Prostate gland (tissue), 2 donors: ENCODE data around the gene KLHL36. TPM values are rescaled to one million over a fixed set of nuclear protein-coding genes. Genes with fewer than 3 reads are reported as not detected.
"Not testable (repeated sequence)": the region's sequence is repeated elsewhere in the genome, so short reads cannot be mapped to it uniquely, and the experiment has no call there.

Experiments used
- DNase-seq: peaks from one replicate; pipeline ENCODE4 v3.0.0-alpha.2; 2019; ENCODE audit warnings: low spot score
- H3K27ac ChIP-seq, 2 donors: fragments of 200-600 bp; sonication (generic); 2 replicates each; pipeline ENCODE4 v1.5.1; 2017 to 2019
- H3K27me3 ChIP-seq: fragments of 200-600 bp; sonication (generic); replicated peaks from 2 replicates; pipeline ENCODE4 v1.5.1; 2019; ENCODE audit not compliant: insufficient read depth
- H3K36me3 ChIP-seq, 2 donors: fragments of 200-600 bp; sonication (generic); 1 replicate in 1 of 2; 2 replicates in 1 of 2; pipeline versions ENCODE4 v1.5.1 to v1.8.1; 2017 to 2019
- H3K4me1 ChIP-seq: fragments of 200-600 bp; sonication (generic); replicated peaks from 2 replicates; pipeline ENCODE4 v1.5.1; 2019
- H3K4me3 ChIP-seq, 2 donors: fragments of 200-600 bp; sonication (generic); 2 replicates each; pipeline ENCODE4 v1.5.1; 2017 to 2019
- H3K9me3 ChIP-seq: fragments of 200-600 bp; sonication (generic); 2 replicates; pipeline ENCODE4 v1.5.1; 2017
- POLR2A ChIP-seq: fragments of 450-650 bp; IDR thresholded peaks from one replicate; pipeline ENCODE4 v1.6.1; 2016; ENCODE audit warnings: antibody characterized with exemption, mild to moderate bottlenecking
- POLR2AphosphoS5 ChIP-seq: sonication (generic); formaldehyde crosslinking; IDR thresholded peaks from one replicate; pipeline ENCODE4 v1.6.1; 2017; ENCODE audit warnings: antibody characterized with exemption
- WGBS: methylation state at CpG from one replicate; pipeline ENCODE4 v1.1.5; 2018; 5-methylcytosine and 5-hydroxymethylcytosine counted together
- intact Hi-C: fragments of 100-400 bp; cut with DNase I; formaldehyde crosslinking; loops from one replicate; pipeline ENCODE4 v1.14.2; 2022
- total RNA-seq, 2 donors: library from RNA; depleted of rRNA; stranded (reverse); fragments of >200 nt; gene quantifications; one replicate each; pipeline ENCODE4 v1.1.0, GENCODE V29; 2016
- TF ChIP-seq, protein P1 (sequence below), 4 experiments: fragments of 200-600 bp in 2 of 4; fragments of 450-650 bp in 2 of 4; sonication (generic) in 2 of 4; IDR thresholded peaks; 1 replicate in 3 of 4; 2 replicates in 1 of 4; pipeline ENCODE4 v1.5.1; 2016 to 2019; ENCODE audit warnings: antibody characterized with exemption in 4 of 4, mild to moderate bottlenecking in 2 of 4, moderate library complexity in 2 of 4

The KLHL36 gene
- total RNA-seq, 2 donors from 2014 or later: 57.1 to 106 TPM

DNA sequence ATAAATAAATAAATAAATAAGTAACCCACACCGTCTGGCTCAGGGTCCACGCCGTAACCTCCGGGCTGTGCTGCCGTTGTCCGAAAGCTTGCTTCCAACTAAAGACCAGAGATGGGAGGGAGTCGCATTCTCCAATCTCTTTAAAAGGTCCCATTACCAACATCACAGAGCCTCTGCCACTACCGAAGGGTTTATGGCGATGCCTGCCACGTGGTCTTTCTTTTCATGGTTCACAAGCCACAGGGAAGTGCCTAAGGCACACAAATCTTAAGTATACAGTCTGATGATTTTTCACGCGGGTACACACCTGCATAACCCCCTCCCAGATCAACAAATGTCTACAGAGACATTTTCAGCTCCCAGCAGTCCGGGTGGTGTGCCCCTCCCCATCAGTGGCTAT lies 31.8 kb upstream of the KLHL36 start:
- H3K4me1 ChIP-seq: peaks cover 9% of the 10 kb centered on the region
- TF ChIP-seq, protein P1, sequence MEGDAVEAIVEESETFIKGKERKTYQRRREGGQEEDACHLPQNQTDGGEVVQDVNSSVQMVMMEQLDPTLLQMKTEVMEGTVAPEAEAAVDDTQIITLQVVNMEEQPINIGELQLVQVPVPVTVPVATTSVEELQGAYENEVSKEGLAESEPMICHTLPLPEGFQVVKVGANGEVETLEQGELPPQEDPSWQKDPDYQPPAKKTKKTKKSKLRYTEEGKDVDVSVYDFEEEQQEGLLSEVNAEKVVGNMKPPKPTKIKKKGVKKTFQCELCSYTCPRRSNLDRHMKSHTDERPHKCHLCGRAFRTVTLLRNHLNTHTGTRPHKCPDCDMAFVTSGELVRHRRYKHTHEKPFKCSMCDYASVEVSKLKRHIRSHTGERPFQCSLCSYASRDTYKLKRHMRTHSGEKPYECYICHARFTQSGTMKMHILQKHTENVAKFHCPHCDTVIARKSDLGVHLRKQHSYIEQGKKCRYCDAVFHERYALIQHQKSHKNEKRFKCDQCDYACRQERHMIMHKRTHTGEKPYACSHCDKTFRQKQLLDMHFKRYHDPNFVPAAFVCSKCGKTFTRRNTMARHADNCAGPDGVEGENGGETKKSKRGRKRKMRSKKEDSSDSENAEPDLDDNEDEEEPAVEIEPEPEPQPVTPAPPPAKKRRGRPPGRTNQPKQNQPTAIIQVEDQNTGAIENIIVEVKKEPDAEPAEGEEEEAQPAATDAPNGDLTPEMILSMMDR (IDR thresholded peaks at IDR 0.05): no peak
- TF ChIP-seq POLR2A (no peak), POLR2AphosphoS5 (no peak)
- WGBS: 35% methylated on average over 13 of the region's 13 CpGs

DNA sequence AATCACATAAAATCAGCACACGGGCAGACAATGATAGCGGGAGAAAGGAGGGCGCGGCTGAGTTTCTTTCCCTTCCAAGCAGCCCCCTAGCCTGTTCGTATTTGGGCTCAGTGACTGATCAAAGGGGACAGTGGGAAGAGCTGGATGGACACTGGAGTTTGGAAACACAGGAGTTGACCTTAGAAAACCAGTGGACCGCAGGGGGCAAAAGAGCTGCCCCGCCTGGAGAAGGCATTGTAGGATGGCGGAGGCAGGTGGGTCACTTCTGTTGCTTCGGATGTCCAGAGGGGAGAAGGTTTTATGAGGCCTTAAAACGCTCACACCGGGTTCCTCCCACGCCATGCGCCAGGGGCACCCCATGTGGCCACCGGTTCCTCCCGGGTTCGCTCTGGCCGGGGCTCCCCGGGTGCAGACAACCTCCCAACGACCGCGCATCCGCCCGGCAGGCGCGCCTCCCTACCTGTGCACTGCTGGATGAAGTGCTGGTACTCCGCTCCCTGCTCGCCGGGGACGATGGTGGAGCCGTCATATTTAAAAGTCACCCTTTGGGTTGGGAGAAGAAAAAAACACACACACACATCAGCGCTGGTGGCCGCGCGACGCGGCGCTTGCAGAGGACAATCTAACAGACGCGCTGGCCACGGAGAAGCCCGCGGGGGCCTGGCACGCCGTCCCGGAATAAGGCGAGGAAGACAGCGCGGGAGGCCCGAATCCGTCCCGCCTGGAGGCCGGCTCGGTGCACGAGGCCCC lies 31.1 kb upstream of the KLHL36 start:
- peaks cover 9% of the 10 kb centered on the region for H3K4me1 ChIP-seq
- no peak for TF ChIP-seq POLR2A
- TF ChIP-seq, protein P1 (IDR thresholded peaks at IDR 0.05): peak in 1 of 4 experiments; percentile 1
- DNase-seq: no peak
- intact Hi-C loops: loop anchor here (5.0 kb wide), 1 partner anchor 85 kb away; no protein-coding TSS in a partner anchor
- no peaks in the 10 kb centered on the region for H3K27me3 ChIP-seq
- 3% methylated on average over 46 of the region's 54 CpGs for WGBS
- peak overlapping the region; percentile 52 to 61 for H3K27ac ChIP-seq
- no peaks in the 10 kb centered on the region for H3K36me3 ChIP-seq
- H3K4me3 ChIP-seq: peak overlapping the region; percentile 66 to 67
- H3K9me3 ChIP-seq: no peaks in the 10 kb centered on the region

More for the DNA sequence above, 31.8 kb upstream of the KLHL36 start:
- Histone ChIP-seq H3K4me3 (peak overlapping the region; percentile 66 to 67), H3K27ac (no peak overlapping the region), H3K27me3 (no peaks in the 10 kb centered on the region), H3K36me3 (no peaks in the 10 kb centered on the region), H3K9me3 (no peaks in the 10 kb centered on the region)
- intact Hi-C loops: loop anchor here (5.0 kb wide), 1 partner anchor 84 kb away; no protein-coding TSS in a partner anchor
- DNase-seq: no peak

DNA sequence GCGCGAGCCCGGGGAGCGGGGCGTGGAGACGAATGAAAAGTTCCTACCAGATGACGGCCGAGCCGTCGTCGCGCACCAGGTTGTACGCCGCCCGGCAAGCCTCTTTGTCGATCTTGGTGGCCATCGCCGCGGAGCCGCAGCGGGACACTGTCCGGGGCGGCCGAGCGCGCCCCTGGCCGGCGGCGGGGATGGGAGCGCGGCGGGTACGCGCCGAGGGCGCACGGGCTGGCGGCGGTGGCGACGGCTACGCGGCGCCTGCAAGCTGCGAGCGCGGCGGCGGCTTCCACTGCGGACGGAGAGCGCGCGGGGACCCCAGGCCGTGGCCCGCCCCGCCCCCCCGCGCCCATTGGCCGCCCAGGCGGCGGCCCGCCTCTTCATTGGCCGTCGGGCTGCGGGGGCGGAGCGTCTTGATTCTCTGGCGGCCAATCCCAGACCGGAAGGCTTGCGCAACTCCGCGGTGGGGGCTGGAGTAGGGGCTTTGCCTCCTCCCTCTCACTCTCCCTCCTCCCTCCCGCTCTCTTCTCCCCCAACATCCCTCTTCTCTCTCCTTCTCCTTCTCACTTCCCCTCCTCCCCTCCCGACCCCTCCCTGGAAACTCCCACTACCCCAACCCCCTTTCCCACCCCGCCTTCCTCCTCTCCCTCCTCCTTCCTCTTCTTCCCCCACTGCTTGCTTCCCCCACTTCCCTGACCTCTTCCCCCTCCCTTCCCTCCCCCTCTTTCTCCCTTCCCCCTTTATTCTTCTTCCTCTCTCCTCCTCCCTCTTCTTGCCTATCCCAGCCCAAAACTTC lies 30.3 kb upstream of the KLHL36 start, which contains the start of gene COTL1:
TSS of gene COTL1 (minus strand) at position 288 of the 790 bp plus-strand sequence. CDS start at position 124, 164 bp downstream.
- Histone ChIP-seq H3K9me3 (no peaks in the 10 kb centered on the region), H3K27me3 (no peaks in the 10 kb centered on the region), H3K4me3 (peak within 1 kb of the TSS; percentile 66 to 67), H3K27ac (peak within 1 kb of the TSS; percentile 52 to 61), H3K36me3 (no peaks in the 10 kb centered on the region), H3K4me1 (peaks cover 9% of the 10 kb centered on the region)
- DNase-seq: peak; percentile 95
- under 1% methylated on average over 54 of the region's 76 CpGs for WGBS
- TF ChIP-seq POLR2A (peak; percentile 61), POLR2AphosphoS5 (peak; percentile 69)
- TF ChIP-seq, protein P1 (IDR thresholded peaks at IDR 0.05): peak in 1 of 4 experiments; percentile 5
- intact Hi-C loops: loop anchor here (5.0 kb wide), 1 partner anchor 86 kb away; no protein-coding TSS in a partner anchor

DNA sequence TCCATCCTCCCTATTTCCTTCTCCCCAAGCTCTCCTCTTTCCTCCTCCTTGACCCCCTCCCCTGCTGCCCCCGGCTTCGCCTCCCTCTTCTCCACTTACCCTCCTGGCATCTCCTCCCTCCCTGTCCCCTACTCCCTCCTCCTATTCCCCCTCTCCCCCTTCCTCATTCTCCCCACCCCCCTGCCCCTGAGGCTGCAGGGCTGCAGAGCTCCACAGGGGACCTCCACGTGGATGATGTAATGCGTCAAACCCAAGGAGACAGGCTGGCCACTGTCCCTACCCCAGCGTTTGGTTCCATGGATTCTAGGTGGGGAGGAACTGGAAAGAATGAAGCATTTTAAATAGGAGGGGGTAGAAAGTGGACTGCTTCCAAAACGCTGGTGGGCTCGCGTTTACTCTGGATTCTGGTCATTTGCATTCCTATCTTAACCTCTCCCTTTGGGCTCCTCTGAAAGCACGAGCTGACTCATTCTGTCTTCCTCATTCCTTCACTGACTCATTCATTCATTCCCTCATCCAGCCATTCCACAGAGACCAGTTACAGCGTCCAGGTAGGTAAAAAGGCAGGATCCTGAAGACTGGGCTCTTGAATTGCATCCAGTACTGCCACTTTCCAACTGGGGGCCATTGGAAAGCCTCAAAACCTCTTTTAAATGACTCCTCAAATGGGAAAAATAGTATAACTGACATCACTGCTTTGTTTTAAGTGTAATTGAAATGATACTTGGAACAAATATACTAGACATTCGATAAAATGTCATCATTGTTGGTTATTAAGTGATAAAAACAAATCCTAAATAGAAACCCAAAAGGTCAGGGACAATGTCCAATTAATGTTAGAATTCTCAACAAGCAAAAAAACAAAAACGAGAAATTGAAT lies 29.5 kb upstream of the KLHL36 start:
- Histone ChIP-seq H3K36me3 (no peaks in the 10 kb centered on the region), H3K9me3 (no peaks in the 10 kb centered on the region), H3K4me1 (peaks cover 9% of the 10 kb centered on the region), H3K27me3 (no peaks in the 10 kb centered on the region), H3K4me3 (no peak overlapping the region), H3K27ac (no peak overlapping the region)
- no peak for DNase-seq
- intact Hi-C loops: loop anchor here (5.0 kb wide), 1 partner anchor 87 kb away; no protein-coding TSS in a partner anchor
- TF ChIP-seq, protein P1 (IDR thresholded peaks at IDR 0.05): no peak
- TF ChIP-seq POLR2A (no peak), POLR2AphosphoS5 (no peak)
- WGBS: 23% methylated on average over 12 of the region's 12 CpGs

DNA sequence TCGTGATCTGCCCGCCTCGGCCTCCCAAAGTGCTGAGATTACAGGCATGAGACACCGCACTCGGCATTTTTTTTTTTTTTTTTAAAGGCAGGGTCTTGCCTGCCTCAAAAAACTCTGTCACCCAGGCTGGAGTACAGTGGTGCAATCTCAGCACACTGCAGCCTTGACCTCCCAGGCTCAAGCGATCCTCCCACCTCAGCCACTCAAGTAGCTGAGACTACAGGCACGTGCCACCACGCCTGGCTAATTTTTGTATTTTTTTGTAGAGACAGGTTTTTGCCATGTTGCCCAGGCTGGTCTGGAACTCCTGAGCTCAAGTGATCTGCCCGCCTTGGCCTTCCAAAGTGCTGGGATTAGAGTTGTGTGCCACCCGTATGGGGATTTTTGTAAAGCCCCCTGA lies 27.4 kb upstream of the KLHL36 start:
- 86% methylated on average over 10 of the region's 10 CpGs for WGBS
- DNase-seq, H3K27ac ChIP-seq, H3K9me3 ChIP-seq, H3K4me1 ChIP-seq, H3K4me3 ChIP-seq, H3K27me3 ChIP-seq, H3K36me3 ChIP-seq: not testable (repeated sequence)
- intact Hi-C loops: loop anchor here (5.0 kb wide), 1 partner anchor 106 kb away; no protein-coding TSS in a partner anchor
